Epithelial cell of proximal tubule (primary cell): ENCODE data around the gene LRMDA. TPM values are rescaled to one million over a fixed set of nuclear protein-coding genes. Genes with fewer than 3 reads are reported as not detected.

Source experiments
- DNase-seq: peaks from one replicate; pipeline ENCODE4 v3.0.0-alpha.2; 2011; ENCODE audit warnings: low read depth
- H3K4me3 ChIP-seq: 2 replicates; pipeline ENCODE4 v1.5.1; 2011; ENCODE audit warnings: low read depth, mild to moderate bottlenecking, low read length
- CTCF ChIP-seq: conservative IDR thresholded peaks from 2 replicates; pipeline ENCODE4 v1.5.1; 2012; ENCODE audit warnings: low read depth, mild to moderate bottlenecking, low read length
- total RNA-seq: library from RNA; depleted of rRNA; stranded (reverse); fragments of >200 nt; gene quantifications from 2 replicates; pipeline ENCODE4 v1.2.3, GENCODE V29; 2015

LRMDA gene
- total RNA-seq, 1 donor from 2014 or later, result 0.75 TPM

GRCh38 chr10:76447578-76447977 lies 1016.2 kb downstream of the LRMDA start:
- no peak overlapping the region for H3K4me3 ChIP-seq
- DNase-seq, result no peak
- TF ChIP-seq CTCF, result no peak

- no peak for TF ChIP-seq CTCF
- DNase-seq, result no peak
- no peak overlapping the region for H3K4me3 ChIP-seq
These were observed 1020.5 kb downstream of the LRMDA start for GRCh38 chr10:76451911-76452310.

GRCh38 chr10:76453332-76453731 lies 1021.9 kb downstream of the LRMDA start:
- DNase-seq, result no peak
- no peak overlapping the region for H3K4me3 ChIP-seq
- no peak for TF ChIP-seq CTCF

GRCh38 chr10:76453997-76454396 lies 1022.6 kb downstream of the LRMDA start:
- no peak overlapping the region for H3K4me3 ChIP-seq
- TF ChIP-seq CTCF, result no peak
- DNase-seq, result no peak

- H3K4me3 ChIP-seq, result no peak overlapping the region
- no peak for DNase-seq
- TF ChIP-seq CTCF, result no peak
These were observed 1023.2 kb downstream of the LRMDA start for GRCh38 chr10:76454506-76455140.

GRCh38 chr10:76456197-76456596 lies 1024.8 kb downstream of the LRMDA start:
- no peak overlapping the region for H3K4me3 ChIP-seq
- TF ChIP-seq CTCF, result no peak
- no peak for DNase-seq

GRCh38 chr10:76459016-76459730 lies 1027.7 kb downstream of the LRMDA start:
- H3K4me3 ChIP-seq, result no peak overlapping the region
- TF ChIP-seq CTCF, result no peak
- DNase-seq, result no peak
